Smooth muscle cell of the umbilical artery (primary cell): ENCODE data around the gene NKAP. TPM values are rescaled to one million over a fixed set of nuclear protein-coding genes. Genes with fewer than 3 reads are reported as not detected.

Experiments used
- total RNA-seq: library from RNA; depleted of rRNA; stranded (reverse); fragments of >200 nt; gene quantifications from 2 replicates; pipeline ENCODE4 v1.2.3, GENCODE V29; 2014

NKAP gene
- total RNA-seq, result 3.9 and 4.3 TPM in 2 replicates

DNA sequence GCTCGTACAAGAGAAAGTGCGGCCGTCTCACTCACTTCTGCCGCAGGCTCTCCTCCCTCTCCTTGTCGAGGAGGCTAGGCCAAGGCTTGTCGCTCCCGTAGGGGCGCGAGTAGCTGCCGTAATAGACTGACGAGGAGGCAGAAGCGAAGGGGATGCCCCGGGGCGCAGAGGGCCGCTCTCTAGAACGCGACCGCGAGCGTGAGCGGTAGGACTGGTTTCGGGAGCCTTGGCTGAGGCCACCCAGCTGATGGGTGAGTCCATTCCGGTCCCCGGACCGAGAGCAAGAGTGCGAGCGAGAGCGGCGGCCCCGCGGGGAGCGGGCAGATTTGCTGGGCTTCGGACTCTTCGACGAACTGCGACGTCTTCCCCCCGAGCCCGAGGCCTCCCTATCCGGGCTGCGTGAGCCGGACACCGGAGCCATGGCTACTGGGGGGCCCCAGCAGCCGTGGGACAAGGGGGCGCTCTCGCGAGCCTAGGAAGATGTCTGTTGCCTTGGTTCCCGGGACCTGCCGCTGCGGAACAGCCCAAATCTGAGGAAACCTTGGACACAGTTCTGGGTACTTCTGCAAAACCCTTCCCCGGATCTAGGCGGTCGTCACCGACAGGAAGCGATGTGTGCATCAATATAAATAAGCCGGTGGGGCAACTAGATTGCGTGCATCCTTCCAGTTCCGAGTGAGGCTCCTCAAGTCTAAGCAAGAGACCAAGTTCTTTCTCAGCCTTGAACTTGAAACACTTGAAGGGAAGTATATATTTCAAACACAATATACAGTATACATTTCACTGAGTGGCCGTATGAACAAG, at the start of gene NKAP:
Gene NKAP (minus strand): TSS at position 567 of the 804 bp plus-strand sequence. CDS start 146 bp downstream, at position 421.

DNA sequence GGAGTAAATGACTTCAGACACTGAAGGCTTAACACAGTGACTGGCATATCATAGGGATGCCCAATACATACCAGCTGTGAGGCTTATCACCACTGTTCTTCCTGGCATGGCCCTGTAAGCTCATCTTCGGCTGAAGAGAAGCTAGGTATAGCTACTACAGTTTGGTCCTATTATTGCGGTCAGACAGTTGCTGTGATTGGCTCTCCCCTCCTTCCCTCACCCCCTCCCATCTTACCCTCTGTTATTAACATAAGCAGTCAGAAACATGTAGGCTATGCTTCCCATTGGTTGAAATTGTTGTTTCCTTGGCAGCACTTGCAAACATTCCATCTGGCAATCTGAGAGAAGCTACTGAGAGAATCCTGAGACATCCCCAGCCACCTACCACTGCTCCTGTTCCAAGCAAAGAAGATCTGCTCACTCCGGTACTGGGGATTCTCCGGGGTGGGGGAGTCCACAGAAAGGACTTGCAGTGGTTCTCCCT, 47.7 kb downstream of the NKAP start, which contains the start of gene AKAP14:
Gene AKAP14 (plus strand): TSS at position 51 of the 484 bp plus-strand sequence. CDS start 7,331 bp downstream, outside the sequence.

DNA sequence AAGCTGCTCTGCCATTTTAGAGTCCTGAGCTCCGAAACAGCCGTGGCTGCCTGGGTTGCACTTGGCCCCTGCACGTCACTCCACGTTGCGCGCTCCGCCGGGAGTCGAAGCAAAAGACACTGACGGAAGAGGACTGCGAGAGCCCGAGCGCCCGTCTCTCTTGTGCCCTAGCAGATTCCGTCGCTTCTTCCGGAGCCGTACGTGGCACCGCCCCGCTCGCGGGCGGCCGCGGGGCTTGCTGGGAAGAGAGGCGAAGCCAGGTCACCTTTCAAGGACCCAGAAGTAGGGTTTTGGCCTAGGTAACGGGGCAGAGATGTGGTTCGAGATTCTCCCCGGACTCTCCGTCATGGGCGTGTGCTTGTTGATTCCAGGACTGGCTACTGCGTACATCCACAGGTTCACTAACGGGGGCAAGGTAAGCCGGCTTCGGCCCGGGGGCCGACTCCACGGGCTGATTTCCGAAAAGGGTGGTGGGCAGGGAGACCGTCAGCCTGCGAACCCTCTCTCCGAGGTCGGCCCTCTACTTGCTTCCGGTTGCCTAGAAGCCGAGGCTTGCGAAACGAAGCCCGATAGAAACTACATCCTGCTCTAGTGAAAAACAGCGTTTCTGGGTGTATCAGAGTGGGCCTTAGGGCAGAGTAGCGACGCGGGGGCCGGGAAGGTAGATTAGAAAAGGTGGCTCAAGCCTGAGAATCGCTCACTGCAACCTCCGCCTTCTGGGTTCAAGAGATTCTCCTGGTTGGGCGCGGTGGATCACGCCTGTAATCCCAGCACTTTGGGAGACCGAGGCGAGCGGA, 71.8 kb downstream of the NKAP start, which contains the start of the genes NDUFA1 and RNF113A:
Gene NDUFA1 (plus strand): TSS at position 234 of the 797 bp plus-strand sequence. CDS start 80 bp downstream, at position 314.
Gene RNF113A (minus strand): TSS at position 135 of the 797 bp plus-strand sequence. CDS start 120 bp downstream, at position 15.

Other genes with a start within 250 kb of the NKAP start
- 0.09 and 0.89 TPM in 2 replicates for gene SOWAHD, start 185.2 kb downstream of the NKAP start, total RNA-seq
- 2,510 and 8,365 TPM in 2 replicates for gene RPL39, start 152.1 kb downstream of the NKAP start, total RNA-seq
- gene UPF3B, start 90.8 kb downstream of the NKAP start, total RNA-seq, result 2.0 and 2.1 TPM in 2 replicates
- 10.1 and 17.5 TPM in 2 replicates for gene RNF113A, start 72.0 kb downstream of the NKAP start, total RNA-seq
- 25.5 and 66.2 TPM in 2 replicates for gene NDUFA1, start 71.9 kb downstream of the NKAP start, total RNA-seq
- gene AKAP14, start 47.9 kb downstream of the NKAP start, total RNA-seq, result not detected in 2 replicates
- not detected in 2 replicates for gene RHOXF2B, start 133.9 kb upstream of the NKAP start, total RNA-seq
- not detected in 2 replicates for gene RHOXF1, start 172.2 kb upstream of the NKAP start, total RNA-seq
- gene RHOXF2, start 214.9 kb upstream of the NKAP start, total RNA-seq, result not detected in 2 replicates